ENCODE data around the gene PACRG.

PACRG gene

GRCh38 chr6:162697872-162698403, 29.8 kb upstream of the PACRG start:
- DNase-seq, result no peak
- Histone ChIP-seq H2AFZ (ENCODE audit: low read depth, low read length) (no peak overlapping the region), H3K4ac (ENCODE audit: low read depth in 1 of 2, low read length in 2 of 2) (no peak overlapping the region), H3K23ac (ENCODE audit: low read length in 2 of 2) (no peak overlapping the region), H3K4me2 (ENCODE audit: low read length, poor library complexity, severe bottlenecking) (no peak overlapping the region), H4K91ac (ENCODE audit: low read length) (no peak overlapping the region), H3K27ac (ENCODE audit: low read length, poor library complexity, severe bottlenecking) (no peak overlapping the region), H2BK120ac (ENCODE audit: low read depth, low read length) (no peak overlapping the region), H3K36me3 (ENCODE audit: control insufficient read depth in 1 of 2, insufficient read depth in 2 of 2, low read depth in 1 of 2, low read length in 2 of 2) (no peaks in the 10 kb centered on the region), H3K4me3 (ENCODE audit: insufficient read depth in 1 of 2, low read depth in 1 of 2, low read length in 2 of 2) (no peak overlapping the region), H3K9ac (ENCODE audit: low read length) (no peak overlapping the region), H3K9me3 (ENCODE audit: control insufficient read depth, low read length) (no peaks in the 10 kb centered on the region), H2AK5ac (ENCODE audit: low read length, severe bottlenecking) (no peak overlapping the region), H2BK5ac (ENCODE audit: low read depth, low read length, poor library complexity, severe bottlenecking) (no peak overlapping the region), H2BK12ac (ENCODE audit: low read length in 2 of 2) (no peak overlapping the region), H3K27me3 (ENCODE audit: control insufficient read depth in 1 of 2, insufficient read depth in 1 of 2, low read length in 2 of 2) (no peaks in the 10 kb centered on the region), H3K79me1 (replicated peaks; ENCODE audit: low read length, poor library complexity, severe bottlenecking) (no peaks in the 10 kb centered on the region), H3K4me1 (ENCODE audit: control insufficient read depth, insufficient read depth, low read depth, low read length) (no peaks in the 10 kb centered on the region), H3K18ac (ENCODE audit: low read depth in 1 of 2, low read length in 2 of 2) (no peak overlapping the region), H3K14ac (ENCODE audit: low read length in 2 of 2) (no peak overlapping the region), H4K8ac (ENCODE audit: low read length) (no peak overlapping the region), H2BK15ac (ENCODE audit: low read depth, poor library complexity, severe bottlenecking) (no peak overlapping the region)
- 82% methylated on average over 1 of the region's 1 CpG for WGBS

DNA sequence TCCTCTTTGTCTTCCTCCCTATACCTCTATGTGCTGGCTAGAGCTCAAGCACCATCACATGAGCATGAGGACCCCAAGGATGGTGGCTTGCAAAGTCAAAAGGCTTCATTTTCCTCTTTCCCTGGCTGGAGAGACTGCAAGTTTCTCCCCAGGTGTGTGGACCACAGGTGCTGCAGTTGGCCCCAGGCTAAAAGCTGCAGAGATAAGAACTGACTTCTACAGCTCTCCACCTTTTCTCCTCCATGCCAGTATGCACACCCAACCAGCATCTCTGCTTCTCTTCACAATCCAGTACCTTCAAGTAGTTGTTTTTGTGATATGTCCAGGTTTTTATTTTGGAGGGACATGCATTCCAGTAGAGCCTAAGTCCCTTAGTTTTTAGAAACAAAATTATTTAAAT, 29.3 kb upstream of the PACRG start:
- Histone ChIP-seq H3K4ac (ENCODE audit: low read depth in 1 of 2, low read length in 2 of 2) (no peak overlapping the region), H2BK15ac (ENCODE audit: low read depth, poor library complexity, severe bottlenecking) (no peak overlapping the region), H3K18ac (ENCODE audit: low read depth in 1 of 2, low read length in 2 of 2) (no peak overlapping the region), H4K8ac (ENCODE audit: low read length) (no peak overlapping the region), H2BK12ac (ENCODE audit: low read length in 2 of 2) (no peak overlapping the region), H2BK120ac (ENCODE audit: low read depth, low read length) (no peak overlapping the region), H2AFZ (ENCODE audit: low read depth, low read length) (no peak overlapping the region), H3K23ac (ENCODE audit: low read length in 2 of 2) (no peak overlapping the region), H3K4me3 (ENCODE audit: insufficient read depth in 1 of 2, low read depth in 1 of 2, low read length in 2 of 2) (no peak overlapping the region), H3K9ac (ENCODE audit: low read length) (no peak overlapping the region), H3K4me1 (ENCODE audit: control insufficient read depth, insufficient read depth, low read depth, low read length) (no peaks in the 10 kb centered on the region), H3K4me2 (ENCODE audit: low read length, poor library complexity, severe bottlenecking) (no peak overlapping the region), H3K79me1 (replicated peaks; ENCODE audit: low read length, poor library complexity, severe bottlenecking) (no peaks in the 10 kb centered on the region), H3K9me3 (ENCODE audit: control insufficient read depth, low read length) (no peaks in the 10 kb centered on the region), H3K27ac (ENCODE audit: low read length, poor library complexity, severe bottlenecking) (no peak overlapping the region), H4K91ac (ENCODE audit: low read length) (no peak overlapping the region), H3K27me3 (ENCODE audit: control insufficient read depth in 1 of 2, insufficient read depth in 1 of 2, low read length in 2 of 2) (no peaks in the 10 kb centered on the region), H3K36me3 (ENCODE audit: control insufficient read depth in 1 of 2, insufficient read depth in 2 of 2, low read depth in 1 of 2, low read length in 2 of 2) (no peaks in the 10 kb centered on the region), H3K14ac (ENCODE audit: low read length in 2 of 2) (no peak overlapping the region), H2AK5ac (ENCODE audit: low read length, severe bottlenecking) (no peak overlapping the region), H2BK5ac (ENCODE audit: low read depth, low read length, poor library complexity, severe bottlenecking) (no peak overlapping the region)
- DNase-seq, result no peak

GRCh38 chr6:162699961-162700360, 27.8 kb upstream of the PACRG start:
- H3K36me3 ChIP-seq (ENCODE audit: control insufficient read depth in 1 of 2, insufficient read depth in 2 of 2, low read depth in 1 of 2, low read length in 2 of 2), result no peaks in the 10 kb centered on the region
- H3K4me2 ChIP-seq (ENCODE audit: low read length, poor library complexity, severe bottlenecking), result no peak overlapping the region
- H2BK120ac ChIP-seq (ENCODE audit: low read depth, low read length), result no peak overlapping the region
- no peaks in the 10 kb centered on the region for H3K4me1 ChIP-seq (ENCODE audit: control insufficient read depth, insufficient read depth, low read depth, low read length)
- no peaks in the 10 kb centered on the region for H3K9me3 ChIP-seq (ENCODE audit: control insufficient read depth, low read length)
- no peak overlapping the region for H2BK15ac ChIP-seq (ENCODE audit: low read depth, poor library complexity, severe bottlenecking)
- no peak overlapping the region for H2BK5ac ChIP-seq (ENCODE audit: low read depth, low read length, poor library complexity, severe bottlenecking)
- H3K18ac ChIP-seq (ENCODE audit: low read depth in 1 of 2, low read length in 2 of 2), result no peak overlapping the region
- no peak overlapping the region for H2AK5ac ChIP-seq (ENCODE audit: low read length, severe bottlenecking)
- H2AFZ ChIP-seq (ENCODE audit: low read depth, low read length), result no peak overlapping the region
- H3K79me1 ChIP-seq (replicated peaks; ENCODE audit: low read length, poor library complexity, severe bottlenecking), result peaks cover 2% of the 10 kb centered on the region
- H4K8ac ChIP-seq (ENCODE audit: low read length), result no peak overlapping the region
- no peak overlapping the region for H3K27ac ChIP-seq (ENCODE audit: low read length, poor library complexity, severe bottlenecking)
- no peak for DNase-seq
- no peak overlapping the region for H3K23ac ChIP-seq (ENCODE audit: low read length in 2 of 2)
- H2BK12ac ChIP-seq (ENCODE audit: low read length in 2 of 2), result no peak overlapping the region
- H3K9ac ChIP-seq (ENCODE audit: low read length), result no peak overlapping the region
- H3K4ac ChIP-seq (ENCODE audit: low read depth in 1 of 2, low read length in 2 of 2), result no peak overlapping the region
- no peak overlapping the region for H4K91ac ChIP-seq (ENCODE audit: low read length)
- H3K27me3 ChIP-seq (ENCODE audit: control insufficient read depth in 1 of 2, insufficient read depth in 1 of 2, low read length in 2 of 2), result no peaks in the 10 kb centered on the region
- WGBS, result 85% methylated on average over 2 of the region's 2 CpGs
- H3K4me3 ChIP-seq (ENCODE audit: insufficient read depth in 1 of 2, low read depth in 1 of 2, low read length in 2 of 2), result no peak overlapping the region
- no peak overlapping the region for H3K14ac ChIP-seq (ENCODE audit: low read length in 2 of 2)

GRCh38 chr6:162700966-162701365, 26.8 kb upstream of the PACRG start:
- Histone ChIP-seq H2BK12ac (ENCODE audit: low read length in 2 of 2) (no peak overlapping the region), H3K9ac (ENCODE audit: low read length) (no peak overlapping the region), H2BK5ac (ENCODE audit: low read depth, low read length, poor library complexity, severe bottlenecking) (no peak overlapping the region), H4K8ac (ENCODE audit: low read length) (no peak overlapping the region), H4K91ac (ENCODE audit: low read length) (no peak overlapping the region), H3K79me1 (replicated peaks; ENCODE audit: low read length, poor library complexity, severe bottlenecking) (peaks cover 2% of the 10 kb centered on the region), H3K27me3 (ENCODE audit: control insufficient read depth in 1 of 2, insufficient read depth in 1 of 2, low read length in 2 of 2) (no peaks in the 10 kb centered on the region), H2AK5ac (ENCODE audit: low read length, severe bottlenecking) (no peak overlapping the region), H3K9me3 (ENCODE audit: control insufficient read depth, low read length) (no peaks in the 10 kb centered on the region), H3K4ac (ENCODE audit: low read depth in 1 of 2, low read length in 2 of 2) (no peak overlapping the region), H3K4me3 (ENCODE audit: insufficient read depth in 1 of 2, low read depth in 1 of 2, low read length in 2 of 2) (no peak overlapping the region), H3K27ac (ENCODE audit: low read length, poor library complexity, severe bottlenecking) (no peak overlapping the region), H2BK15ac (ENCODE audit: low read depth, poor library complexity, severe bottlenecking) (no peak overlapping the region), H3K4me1 (ENCODE audit: control insufficient read depth, insufficient read depth, low read depth, low read length) (no peaks in the 10 kb centered on the region), H2AFZ (ENCODE audit: low read depth, low read length) (no peak overlapping the region), H3K4me2 (ENCODE audit: low read length, poor library complexity, severe bottlenecking) (no peak overlapping the region), H3K36me3 (ENCODE audit: control insufficient read depth in 1 of 2, insufficient read depth in 2 of 2, low read depth in 1 of 2, low read length in 2 of 2) (no peaks in the 10 kb centered on the region), H2BK120ac (ENCODE audit: low read depth, low read length) (no peak overlapping the region), H3K14ac (ENCODE audit: low read length in 2 of 2) (no peak overlapping the region), H3K18ac (ENCODE audit: low read depth in 1 of 2, low read length in 2 of 2) (no peak overlapping the region), H3K23ac (ENCODE audit: low read length in 2 of 2) (no peak overlapping the region)
- no peak for DNase-seq
- no CpG with 5 or more reads among the region's 3 CpGs for WGBS
